Muscle layer of colon (tissue), 2 donors: ENCODE data around the gene PIGK.
"Not testable (repeated sequence)": the region's sequence is repeated elsewhere in the genome, so short reads cannot be mapped to it uniquely, and the experiment has no call there.

Source experiments
- H3K27ac ChIP-seq: one replicate; pipeline ENCODE4 v1.7.0; 2013; ENCODE audit warnings: low read depth, mild to moderate bottlenecking, low read length, moderate library complexity
- H3K27me3 ChIP-seq, 2 donors: one replicate each; pipeline ENCODE4 v1.7.0; 2013; ENCODE audit warnings: low read length in 2 of 2, mild to moderate bottlenecking in 2 of 2; ENCODE audit not compliant: insufficient read depth in 2 of 2, control insufficient read depth in 1 of 2
- H3K36me3 ChIP-seq: one replicate; pipeline ENCODE4 v1.7.0; 2013; ENCODE audit warnings: mild to moderate bottlenecking, low read length; ENCODE audit not compliant: insufficient read depth
- H3K4me1 ChIP-seq: one replicate; pipeline ENCODE4 v1.7.0; 2013; ENCODE audit warnings: mild to moderate bottlenecking, low read length; ENCODE audit not compliant: insufficient read depth
- H3K4me3 ChIP-seq, 2 donors: one replicate each; pipeline ENCODE4 v1.7.0; 2013; ENCODE audit warnings: low read length in 2 of 2, low read depth in 1 of 2, mild to moderate bottlenecking in 1 of 2, moderate library complexity in 1 of 2
- H3K9ac ChIP-seq: one replicate; pipeline ENCODE4 v1.7.0; 2013; ENCODE audit warnings: low read length
- H3K9me3 ChIP-seq: one replicate; pipeline ENCODE4 v1.7.0; 2013; ENCODE audit warnings: mild to moderate bottlenecking, low read length
- donor health status: abdominal sarcoma.
- donor health status: Adenocarcinoma of cecum.

PIGK gene

DNA sequence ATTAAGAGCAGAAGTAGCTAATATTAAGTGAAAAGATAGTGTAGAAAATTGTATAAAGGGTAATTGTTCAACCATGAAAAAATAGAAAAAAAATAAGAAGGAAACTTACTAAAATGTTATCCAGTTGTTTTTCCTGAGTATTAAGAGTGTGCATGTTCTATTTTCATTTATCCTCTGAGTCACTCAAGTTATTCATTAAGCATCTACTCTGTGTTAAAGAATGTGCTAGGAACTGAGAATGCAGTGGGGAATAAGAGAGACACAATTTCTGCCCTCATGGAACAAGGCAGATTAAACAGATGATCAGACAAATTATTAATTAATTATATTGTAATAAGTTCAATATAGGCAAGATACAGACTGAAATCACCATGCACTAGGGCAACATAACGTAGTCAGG, 10.8 kb upstream of the PIGK start:
- Histone ChIP-seq H3K27ac (no peak overlapping the region), H3K9ac (no peak overlapping the region), H3K9me3 (no peaks in the 10 kb centered on the region), H3K4me1 (no peaks in the 10 kb centered on the region), H3K27me3 (no peaks in the 10 kb centered on the region), H3K36me3 (no peaks in the 10 kb centered on the region), H3K4me3 (no peak overlapping the region)

DNA sequence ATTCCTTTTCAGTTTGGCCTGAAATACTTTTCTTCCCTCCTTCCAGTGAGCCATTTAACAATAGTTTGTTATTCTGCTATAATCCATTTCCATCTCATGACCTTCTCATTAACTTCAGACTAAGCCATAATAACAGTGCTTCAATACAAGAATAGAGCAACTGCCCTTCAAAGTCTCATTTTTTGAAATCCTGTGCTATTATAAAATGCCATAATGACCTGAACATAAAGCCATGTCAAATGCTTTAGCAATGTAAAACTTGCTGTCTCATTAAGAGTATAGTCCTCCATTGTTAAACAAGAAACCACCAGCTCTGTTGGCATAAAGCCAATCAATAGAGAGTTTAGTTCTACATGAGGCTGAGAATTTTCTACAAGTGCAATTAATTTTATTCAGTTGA, 9.6 kb upstream of the PIGK start:
- no peak overlapping the region for H3K4me3 ChIP-seq
- H3K9me3 ChIP-seq: no peaks in the 10 kb centered on the region
- no peaks in the 10 kb centered on the region for H3K36me3 ChIP-seq
- H3K27ac ChIP-seq: no peak overlapping the region
- H3K9ac ChIP-seq: no peak overlapping the region
- no peaks in the 10 kb centered on the region for H3K27me3 ChIP-seq
- H3K4me1 ChIP-seq: no peaks in the 10 kb centered on the region

DNA sequence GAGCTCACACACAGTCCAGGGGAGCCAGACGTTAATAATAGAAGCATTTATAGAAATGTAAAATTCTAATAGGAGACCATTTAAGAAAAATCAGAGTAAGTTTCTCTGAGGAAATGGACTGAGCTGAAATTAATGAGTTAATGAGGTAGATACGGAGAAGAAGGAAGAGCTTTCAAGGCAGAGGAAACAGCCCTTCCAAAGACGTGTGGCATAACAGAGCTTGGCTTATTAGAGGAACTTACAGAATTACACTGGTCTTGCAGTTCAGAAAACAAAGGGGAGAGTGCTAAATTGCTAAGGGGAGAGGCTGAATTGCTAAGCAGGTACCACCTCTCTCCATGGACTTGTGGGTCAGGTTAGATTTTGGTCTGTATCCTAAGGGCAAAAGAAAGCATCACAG, 8.2 kb upstream of the PIGK start:
- Histone ChIP-seq H3K9me3 (no peaks in the 10 kb centered on the region), H3K36me3 (no peaks in the 10 kb centered on the region), H3K4me1 (no peaks in the 10 kb centered on the region), H3K27ac (no peak overlapping the region), H3K27me3 (no peaks in the 10 kb centered on the region), H3K4me3 (no peak overlapping the region), H3K9ac (no peak overlapping the region)

DNA sequence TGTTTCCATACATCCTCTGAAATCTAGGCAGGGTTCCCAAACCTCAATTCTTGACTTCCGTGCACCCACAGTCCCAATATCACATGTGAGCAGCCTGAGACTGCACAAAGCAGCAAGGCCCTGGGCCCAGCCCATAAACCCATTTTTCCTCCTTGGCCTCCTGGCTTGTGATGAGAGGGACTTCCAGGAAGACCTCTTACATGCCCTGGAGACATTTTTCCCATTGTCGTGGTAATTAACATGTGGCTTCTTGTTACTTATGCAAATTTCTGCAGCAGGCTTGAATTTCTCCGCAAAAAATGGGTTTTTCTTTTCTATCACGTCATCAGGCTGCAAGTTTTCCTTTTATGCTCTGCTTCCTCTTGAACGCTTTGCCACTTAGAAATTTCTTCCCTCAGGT, 3.3 kb upstream of the PIGK start:
- H3K27me3 ChIP-seq: no peaks in the 10 kb centered on the region
- no peak overlapping the region for H3K4me3 ChIP-seq
- H3K36me3 ChIP-seq: no peaks in the 10 kb centered on the region
- H3K9ac ChIP-seq: no peak overlapping the region
- peaks cover 4% of the 10 kb centered on the region for H3K4me1 ChIP-seq
- no peak overlapping the region for H3K27ac ChIP-seq
- H3K9me3 ChIP-seq: no peaks in the 10 kb centered on the region

DNA sequence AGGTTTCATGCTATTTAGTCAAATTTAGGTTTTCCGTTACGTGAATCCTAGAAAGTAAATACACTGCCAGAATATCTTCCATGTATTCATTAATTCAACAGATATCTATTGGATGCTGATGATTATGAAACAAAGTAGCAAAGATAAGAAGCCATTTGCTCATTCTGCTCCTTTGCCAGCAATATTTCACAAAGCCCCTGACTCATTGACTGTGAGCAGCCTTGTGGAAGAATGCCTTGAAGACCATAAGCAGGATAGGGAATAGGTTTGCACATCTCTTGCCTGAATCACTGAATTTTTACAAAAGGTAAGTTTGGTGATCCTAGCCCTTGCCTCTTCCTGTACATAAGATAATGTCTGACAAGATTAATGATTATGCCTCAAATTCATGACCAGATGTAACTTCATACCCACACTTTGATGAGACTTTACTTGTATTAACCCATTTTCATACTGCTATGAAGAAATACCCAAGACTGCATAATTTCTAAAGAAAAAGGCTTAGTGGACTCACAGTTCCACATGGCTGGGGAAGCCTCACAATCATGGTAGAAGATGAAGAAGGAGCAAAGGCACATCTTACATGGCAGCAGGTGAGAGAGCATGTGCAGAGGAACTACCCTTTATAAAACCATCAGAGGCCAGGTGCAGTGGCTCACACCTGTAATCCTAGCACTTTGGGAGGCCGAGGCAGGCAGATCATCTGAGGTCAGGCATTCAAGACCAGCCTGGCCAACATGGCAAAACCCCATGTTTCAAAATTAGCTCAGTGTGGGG, 1.6 kb upstream of the PIGK start:
- H3K4me3 ChIP-seq: no peak overlapping the region
- H3K36me3 ChIP-seq: no peaks in the 10 kb centered on the region
- no peak overlapping the region for H3K9ac ChIP-seq
- H3K27ac ChIP-seq: no peak overlapping the region
- H3K4me1 ChIP-seq: peaks cover 4% of the 10 kb centered on the region
- H3K27me3 ChIP-seq: no peaks in the 10 kb centered on the region
- no peaks in the 10 kb centered on the region for H3K9me3 ChIP-seq

DNA sequence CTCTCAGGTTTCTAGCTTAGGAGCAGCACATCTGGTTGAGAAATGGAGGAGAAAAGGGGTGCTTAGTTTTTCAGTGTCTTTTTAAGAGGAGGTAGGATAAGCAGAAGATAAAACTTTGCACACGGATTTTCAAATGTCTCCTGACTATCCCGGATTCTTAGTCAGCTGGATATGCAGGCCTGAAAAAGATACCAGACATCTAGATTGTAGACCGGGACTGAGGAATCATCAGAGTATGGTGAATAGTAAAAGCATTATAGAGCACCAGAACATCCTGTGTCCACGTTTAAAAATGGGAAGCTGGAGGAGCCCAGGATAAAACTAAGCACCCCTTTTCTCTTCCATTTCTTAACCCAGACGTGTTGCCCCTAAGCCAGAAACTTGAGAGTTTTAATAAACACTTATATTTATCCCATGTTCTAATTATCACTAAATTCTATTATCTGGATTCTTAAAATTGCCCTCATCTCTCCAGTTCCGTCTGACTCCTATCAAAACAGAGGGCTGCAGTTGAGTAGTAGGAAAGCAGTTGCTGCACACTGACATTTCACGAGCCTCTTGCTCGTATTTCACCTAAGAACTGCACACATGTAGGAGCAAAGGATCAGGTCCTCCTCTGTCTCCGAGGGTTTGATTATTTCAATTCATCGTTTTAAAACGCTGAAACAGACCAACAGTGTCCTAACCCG, 609 bp downstream of the PIGK start:
- Histone ChIP-seq H3K9ac (peak overlapping the region; percentile 95), H3K4me3 (peak overlapping the region; percentile 99), H3K4me1 (peaks cover 4% of the 10 kb centered on the region), H3K9me3 (no peaks in the 10 kb centered on the region), H3K27ac (peak overlapping the region; percentile 93), H3K27me3 (no peaks in the 10 kb centered on the region), H3K36me3 (no peaks in the 10 kb centered on the region)

DNA sequence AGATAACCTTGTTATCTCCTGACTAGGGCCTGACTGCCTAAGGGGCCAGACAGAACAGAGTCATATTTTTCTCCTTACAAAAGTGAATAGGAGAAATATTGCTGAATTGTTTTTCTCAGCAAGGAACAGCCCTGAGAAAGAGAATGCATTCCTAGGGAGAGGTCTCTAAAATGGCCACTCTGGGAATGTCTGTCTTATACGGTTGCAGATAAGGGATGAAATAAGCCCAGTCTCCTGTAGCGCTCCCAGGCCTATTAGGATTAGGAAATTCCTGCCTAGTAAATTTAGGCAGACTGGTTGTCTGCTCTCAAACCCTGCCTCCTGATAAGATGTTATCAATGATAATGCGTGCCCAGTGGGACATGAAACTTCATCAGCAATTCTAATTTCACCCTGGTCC, 15.2 kb downstream of the PIGK start:
- H3K9me3 ChIP-seq, H3K4me1 ChIP-seq, H3K9ac ChIP-seq, H3K36me3 ChIP-seq, H3K27me3 ChIP-seq, H3K4me3 ChIP-seq, H3K27ac ChIP-seq: not testable (repeated sequence)

DNA sequence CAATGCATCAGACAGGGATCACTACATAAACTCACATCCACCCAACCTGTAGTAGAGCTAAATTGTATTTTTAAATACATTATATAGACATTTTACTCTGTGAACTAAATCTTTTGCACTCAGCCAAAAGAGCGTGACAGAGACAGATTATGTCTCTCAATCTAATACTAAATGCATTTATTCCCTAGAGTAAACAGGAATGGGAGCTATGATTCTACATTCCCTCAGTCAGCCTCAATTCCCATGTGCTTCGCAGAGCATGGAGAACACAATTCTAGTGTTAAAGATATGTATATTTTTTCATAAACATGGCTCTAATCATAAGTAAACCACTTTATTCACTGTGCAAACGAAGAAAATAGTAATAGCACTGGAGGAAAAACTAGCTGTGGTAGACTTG, 16.5 kb downstream of the PIGK start:
- no peaks in the 10 kb centered on the region for H3K9me3 ChIP-seq
- no peak overlapping the region for H3K9ac ChIP-seq
- no peaks in the 10 kb centered on the region for H3K27me3 ChIP-seq
- no peak overlapping the region for H3K4me3 ChIP-seq
- H3K36me3 ChIP-seq: no peaks in the 10 kb centered on the region
- H3K27ac ChIP-seq: no peak overlapping the region
- no peaks in the 10 kb centered on the region for H3K4me1 ChIP-seq

DNA sequence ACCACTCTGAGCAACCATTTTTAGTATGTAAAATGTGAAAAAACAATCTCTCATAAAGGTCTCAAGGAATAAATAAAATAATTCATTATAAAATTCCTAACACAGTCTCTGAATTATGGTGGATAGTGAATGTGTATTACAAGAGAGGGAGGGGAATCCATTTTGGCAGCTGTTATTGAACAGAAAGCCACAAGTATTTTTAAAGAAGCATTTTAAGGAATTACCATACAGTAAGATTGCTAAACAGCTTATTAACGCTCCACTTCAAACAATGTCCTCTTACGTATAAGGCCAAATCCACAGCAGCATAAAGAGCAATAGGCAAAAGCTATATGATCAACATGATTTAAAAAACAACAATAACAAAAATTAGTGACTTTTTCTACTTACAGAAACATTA, 18.4 kb downstream of the PIGK start:
- Histone ChIP-seq H3K9me3 (no peaks in the 10 kb centered on the region), H3K36me3 (no peaks in the 10 kb centered on the region), H3K27me3 (no peaks in the 10 kb centered on the region), H3K4me3 (no peak overlapping the region), H3K9ac (no peak overlapping the region), H3K4me1 (no peaks in the 10 kb centered on the region), H3K27ac (no peak overlapping the region)

DNA sequence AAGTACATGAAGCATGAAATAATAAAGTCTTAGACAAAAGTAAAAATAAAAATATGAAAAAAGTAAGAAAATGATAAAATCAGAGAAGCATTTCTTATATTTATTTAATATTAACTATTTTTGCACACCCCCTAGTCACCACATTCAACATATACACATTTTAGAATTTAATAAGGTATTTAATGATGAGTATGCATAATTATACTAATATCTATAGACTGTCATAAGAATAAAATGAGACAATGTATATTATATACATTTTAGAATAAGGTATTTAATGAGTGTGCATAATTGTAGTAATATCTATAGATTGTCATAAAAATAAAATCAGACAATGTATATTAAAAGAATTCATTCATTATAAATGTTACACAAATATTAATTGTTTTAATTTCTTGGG, 18.9 kb downstream of the PIGK start:
- Histone ChIP-seq H3K4me3 (no peak overlapping the region), H3K9me3 (no peaks in the 10 kb centered on the region), H3K27me3 (no peaks in the 10 kb centered on the region), H3K4me1 (no peaks in the 10 kb centered on the region), H3K36me3 (no peaks in the 10 kb centered on the region), H3K27ac (no peak overlapping the region), H3K9ac (no peak overlapping the region)

DNA sequence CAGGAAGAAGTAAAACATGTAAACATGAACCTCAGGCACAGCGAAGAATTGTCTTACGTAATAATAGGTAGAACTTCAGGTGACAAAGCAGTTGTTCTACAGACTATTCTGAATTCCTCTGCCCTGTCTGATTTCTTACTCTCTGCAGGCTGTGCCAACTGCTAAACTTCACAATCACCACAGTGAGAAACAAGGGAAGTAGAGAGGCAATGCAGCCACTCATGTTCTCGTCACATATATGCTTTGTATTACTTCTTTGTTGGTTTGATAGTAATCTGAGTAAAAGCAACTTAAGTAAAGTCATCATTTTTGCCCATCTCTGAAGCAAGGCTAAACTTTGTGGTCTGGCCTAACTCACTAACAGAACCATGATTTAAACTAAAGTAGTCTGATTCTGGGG, 21.9 kb downstream of the PIGK start:
- H3K27me3 ChIP-seq: no peaks in the 10 kb centered on the region
- no peaks in the 10 kb centered on the region for H3K4me1 ChIP-seq
- H3K36me3 ChIP-seq: no peaks in the 10 kb centered on the region
- H3K9me3 ChIP-seq: no peaks in the 10 kb centered on the region
- H3K27ac ChIP-seq: no peak overlapping the region
- no peak overlapping the region for H3K9ac ChIP-seq
- H3K4me3 ChIP-seq: no peak overlapping the region

DNA sequence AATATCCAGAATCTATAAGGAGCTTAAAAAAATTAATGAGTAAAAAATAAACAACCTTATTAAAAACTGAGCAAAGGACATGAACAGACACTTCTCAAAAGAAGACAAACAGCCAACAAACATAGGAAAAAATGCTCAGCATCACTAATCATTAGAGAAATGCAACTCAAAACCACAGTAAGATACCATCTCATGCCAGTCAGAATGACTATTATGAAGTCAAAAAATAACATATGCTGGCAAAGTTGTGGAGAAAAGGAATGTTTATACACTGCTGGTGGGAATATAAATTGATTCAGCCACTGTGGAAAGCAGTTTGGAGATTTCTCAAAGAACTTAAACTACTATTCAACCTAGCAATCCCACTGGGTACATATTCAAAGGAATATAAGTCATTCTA, 25.3 kb downstream of the PIGK start:
- H3K27ac ChIP-seq: no peak overlapping the region
- H3K9ac ChIP-seq: no peak overlapping the region
- H3K36me3 ChIP-seq: no peaks in the 10 kb centered on the region
- H3K9me3 ChIP-seq: no peaks in the 10 kb centered on the region
- H3K4me3 ChIP-seq: no peak overlapping the region
- no peaks in the 10 kb centered on the region for H3K4me1 ChIP-seq
- no peaks in the 10 kb centered on the region for H3K27me3 ChIP-seq
